HG02763 (cell line): ENCODE data around the gene JAKMIP1.
"Not testable (repeated sequence)": the region's sequence is repeated elsewhere in the genome, so short reads cannot be mapped to it uniquely, and the experiment has no call there.

Experiments
- ATAC-seq: cut with Tn5 transposase; IDR thresholded peaks from one replicate; pipeline ENCODE4 v1.9.1; 2021; ENCODE audit warnings: mild to moderate bottlenecking, moderate library complexity; ENCODE audit not compliant: unreplicated experiment

The JAKMIP1 gene

DNA sequence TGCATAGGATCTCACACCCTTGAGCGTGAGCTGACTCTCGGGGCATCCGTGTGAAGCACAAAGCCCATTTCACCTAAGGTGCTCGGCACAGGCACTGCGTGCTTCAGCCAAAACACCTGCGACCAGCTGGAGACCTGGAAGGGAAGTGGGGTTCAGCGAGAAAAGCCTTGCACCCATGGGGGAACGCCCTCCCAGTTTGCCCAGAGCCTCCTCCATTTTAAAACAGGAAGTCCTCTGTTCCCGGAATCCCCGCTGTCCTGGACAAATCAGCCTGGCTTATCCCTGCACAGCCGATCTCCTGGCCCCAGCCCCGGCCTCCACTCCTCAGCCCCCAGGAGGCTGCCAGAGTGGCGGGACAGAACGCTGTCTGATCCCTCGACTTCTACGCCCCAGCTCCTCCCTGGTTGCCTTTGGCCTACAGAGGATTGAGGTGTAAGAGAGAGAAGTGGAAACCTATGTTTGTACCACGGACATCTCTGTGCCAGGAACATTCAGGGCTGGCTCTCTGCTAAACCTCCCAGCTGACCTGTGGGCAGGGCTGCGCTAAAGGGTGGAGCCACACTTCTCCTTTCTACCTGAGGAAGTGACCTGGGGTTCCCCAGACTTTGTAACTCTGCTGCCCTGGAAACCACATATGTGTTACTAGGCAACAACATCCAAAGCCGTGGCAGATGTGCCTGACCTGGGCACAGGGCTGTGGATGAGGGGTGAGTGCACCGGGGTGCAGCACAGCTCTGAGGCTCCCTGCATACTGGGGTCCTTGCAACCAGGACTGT is 178.3 kb downstream of the JAKMIP1 start:
- no peak for ATAC-seq

DNA sequence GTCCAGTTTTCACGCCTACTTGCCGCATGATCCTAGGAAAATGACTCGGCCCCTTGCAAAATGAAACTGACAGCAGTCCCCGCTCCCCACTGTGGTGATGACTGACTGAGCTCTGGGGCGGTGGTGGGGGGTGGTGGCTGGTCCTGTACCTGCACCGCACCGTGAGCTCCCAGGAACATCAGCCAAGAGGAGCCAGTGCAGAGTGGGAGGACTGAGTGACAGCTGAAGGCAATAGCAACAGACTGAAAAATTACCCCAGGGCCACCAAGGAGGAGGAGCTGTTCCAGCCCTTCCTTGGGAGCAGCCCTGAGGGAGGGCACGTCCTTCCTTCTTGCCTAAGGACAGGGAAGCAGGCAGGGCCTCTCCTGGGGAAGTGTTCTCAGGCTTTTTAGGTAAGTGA is 179.7 kb downstream of the JAKMIP1 start:
- ATAC-seq = no peak

DNA sequence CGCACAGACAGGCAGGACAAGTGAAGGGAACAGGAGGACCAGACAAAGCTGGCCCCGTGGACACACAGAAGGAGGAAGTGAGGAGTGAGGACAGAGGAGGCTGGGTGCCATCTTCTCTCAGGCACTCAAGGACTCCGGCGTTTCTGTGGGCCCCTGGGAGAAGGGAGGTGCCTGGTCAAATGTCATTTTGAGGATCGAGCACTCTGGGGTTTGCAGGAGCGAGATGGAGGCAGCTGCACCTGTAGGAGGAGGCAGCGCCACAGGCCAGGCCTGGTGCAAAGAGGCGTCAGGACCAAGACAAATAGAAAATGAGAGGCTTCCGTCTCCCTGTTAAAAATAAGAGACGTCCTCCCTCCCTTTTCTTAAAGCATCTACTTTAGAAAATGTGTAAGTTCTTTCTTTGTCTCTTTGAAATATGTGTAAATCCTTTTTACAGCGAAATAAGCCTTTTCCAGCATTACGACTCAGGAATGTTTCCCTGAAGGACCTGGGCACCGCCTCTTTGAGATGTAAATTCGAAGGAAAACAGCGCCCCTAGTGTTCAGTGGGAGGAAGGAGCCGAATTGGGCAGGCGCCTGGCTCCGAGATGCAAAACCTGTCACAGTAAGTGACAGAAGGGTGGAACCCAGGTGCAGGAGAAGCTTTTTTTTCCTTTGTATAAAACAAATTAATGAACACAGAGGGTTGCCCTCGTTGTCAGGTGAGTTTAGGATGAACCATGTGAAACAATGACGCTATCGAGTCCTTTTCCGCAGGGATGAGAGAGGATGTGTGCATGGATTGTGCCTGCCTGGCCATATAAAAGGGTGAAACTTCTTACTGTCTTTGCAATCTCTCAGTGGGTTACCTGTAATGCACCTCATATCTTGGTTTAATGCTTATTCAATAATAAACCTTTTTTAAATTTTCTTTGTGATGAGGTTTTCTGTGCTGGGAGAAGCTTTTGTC is 180.8 kb downstream of the JAKMIP1 start:
- no peak for ATAC-seq

DNA sequence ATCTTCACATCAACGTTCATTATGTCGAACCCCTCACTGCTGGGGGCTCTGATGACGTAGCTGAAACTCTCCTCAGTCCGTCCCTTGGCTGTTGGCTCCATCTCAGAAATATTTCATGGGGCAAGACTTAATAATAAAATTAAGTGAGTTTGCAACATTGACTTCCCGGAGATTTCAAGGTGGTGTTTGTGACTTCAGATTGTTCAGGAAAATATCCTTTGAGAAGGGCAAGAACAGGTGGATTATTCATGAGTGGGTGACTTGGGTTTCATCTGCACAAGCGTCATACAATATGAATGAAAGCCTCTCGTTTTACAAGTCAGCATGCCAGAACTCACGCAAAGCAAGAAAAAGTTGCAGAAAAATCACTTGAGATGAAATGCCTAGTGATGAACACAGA is 182.0 kb downstream of the JAKMIP1 start, which contains the start of gene C4orf50:
TSS of gene C4orf50 (minus strand) at position 101 of the 400 bp plus-strand sequence.
- ATAC-seq = no peak

DNA sequence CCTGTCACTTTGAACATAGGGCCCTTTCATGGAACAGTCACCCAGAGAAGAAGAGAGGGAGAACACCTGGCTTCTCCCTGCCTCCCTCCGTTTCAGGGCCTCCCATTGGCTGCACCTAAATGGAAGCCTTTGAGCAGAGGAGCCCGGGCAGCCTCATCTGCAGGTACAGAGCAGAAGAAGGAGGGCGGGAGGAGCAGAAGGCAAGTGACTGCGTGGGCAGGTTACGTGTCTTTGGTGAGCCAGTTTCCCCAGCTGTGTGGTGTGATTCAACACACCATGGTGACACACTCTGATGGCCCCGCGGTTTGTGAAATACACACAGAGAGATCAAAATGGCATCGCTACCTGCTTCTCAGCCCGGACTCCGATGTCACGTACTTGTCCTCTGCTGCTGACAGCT is 182.5 kb downstream of the JAKMIP1 start:
- no peak for ATAC-seq

DNA sequence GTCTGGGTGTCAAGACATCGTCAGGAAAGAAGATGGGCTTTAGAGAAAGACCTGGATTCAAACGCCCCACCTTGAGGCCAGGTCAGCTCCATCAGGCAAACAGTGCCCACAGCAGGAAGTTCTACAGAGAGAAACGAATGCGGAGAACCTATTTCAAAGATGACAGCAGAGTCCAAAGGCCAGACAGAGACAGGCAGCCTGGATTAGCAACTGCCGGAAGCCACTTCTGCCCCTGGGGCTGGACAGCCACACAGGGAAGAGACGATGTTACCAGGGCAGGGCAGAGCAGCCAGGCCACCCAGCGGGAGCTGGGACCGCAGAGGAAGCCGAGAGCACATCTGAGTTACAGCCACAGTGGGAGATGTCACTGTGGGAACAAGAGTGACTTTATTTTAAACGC is 183.3 kb downstream of the JAKMIP1 start:
- ATAC-seq = no peak

DNA sequence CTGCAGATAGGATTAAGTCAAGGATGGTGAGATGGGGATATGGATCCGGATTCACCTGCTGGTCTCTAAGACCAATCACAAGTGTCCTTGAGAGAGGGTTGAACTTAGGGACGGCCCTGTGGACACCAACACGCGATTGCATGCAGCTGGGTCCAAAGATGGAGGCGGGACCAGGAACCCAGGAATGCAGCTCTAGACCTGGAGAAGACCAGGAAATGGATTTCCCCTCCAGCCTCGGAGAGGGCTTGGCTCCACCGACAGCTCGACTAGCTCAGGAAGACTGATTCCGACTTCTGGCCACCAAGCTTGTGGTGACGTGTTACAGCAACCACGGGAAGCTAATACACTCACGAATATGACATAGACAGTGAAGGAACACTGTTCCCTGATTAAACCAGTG is 186.8 kb downstream of the JAKMIP1 start:
- no peak for ATAC-seq

DNA sequence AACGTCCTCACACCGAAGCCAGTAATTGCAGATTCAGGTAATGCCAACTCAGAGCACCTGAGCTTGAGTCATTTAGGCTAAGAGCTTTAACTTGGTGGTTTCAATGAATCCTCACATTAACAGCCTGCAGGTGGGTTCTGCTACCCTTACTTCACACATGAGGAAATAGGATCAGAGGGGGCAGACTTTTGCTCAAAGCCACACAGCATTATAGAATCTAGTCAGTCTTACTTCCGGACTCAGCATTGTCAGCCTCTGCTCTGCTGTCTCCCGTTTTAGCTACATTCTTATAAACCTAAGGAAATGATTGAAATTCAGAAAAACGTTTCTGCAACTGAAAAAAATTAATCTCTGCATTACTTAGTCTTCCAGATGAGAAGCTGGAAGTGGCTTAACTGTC is 188.1 kb downstream of the JAKMIP1 start:
- no peak for ATAC-seq

DNA sequence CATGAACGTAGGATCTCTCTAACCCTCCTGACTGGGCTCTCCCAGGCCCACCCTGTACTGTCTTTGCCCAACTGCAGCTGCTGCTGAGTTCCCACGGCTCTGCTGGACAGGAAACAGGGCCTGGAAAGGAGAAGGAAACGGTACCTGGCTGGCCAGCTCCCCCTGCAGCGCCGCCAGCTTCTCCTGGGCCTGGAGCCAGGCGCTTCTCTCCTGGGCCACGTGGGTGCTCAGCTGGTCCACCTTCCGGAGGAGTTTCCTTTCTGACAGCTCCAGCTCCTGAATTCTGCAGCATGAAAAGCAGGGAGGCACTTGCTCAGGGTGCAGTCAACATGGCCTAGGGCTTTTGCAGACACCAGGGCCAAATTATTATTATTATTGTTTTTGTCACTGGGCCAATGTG is 188.7 kb downstream of the JAKMIP1 start:
- ATAC-seq = no peak

DNA sequence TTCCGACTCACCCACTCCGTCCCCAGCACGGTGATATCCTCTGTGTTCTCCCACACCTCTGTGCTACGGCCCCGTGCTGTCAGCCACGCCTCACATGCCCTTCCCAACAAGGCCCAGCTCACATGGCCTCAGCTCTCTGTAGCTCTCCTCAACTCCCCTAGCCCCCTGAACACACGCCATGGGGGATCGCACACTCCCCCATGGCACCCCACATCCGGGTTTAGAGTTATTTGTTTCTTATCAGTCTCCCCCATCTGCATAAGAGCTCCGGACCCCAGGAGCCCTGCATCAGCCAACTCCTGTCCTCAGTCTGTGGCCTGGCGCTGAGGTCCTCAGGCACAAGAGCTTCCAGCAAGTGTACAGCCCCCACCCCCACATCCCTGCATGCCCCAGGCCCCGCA is 189.1 kb downstream of the JAKMIP1 start:
- ATAC-seq = no peak

DNA sequence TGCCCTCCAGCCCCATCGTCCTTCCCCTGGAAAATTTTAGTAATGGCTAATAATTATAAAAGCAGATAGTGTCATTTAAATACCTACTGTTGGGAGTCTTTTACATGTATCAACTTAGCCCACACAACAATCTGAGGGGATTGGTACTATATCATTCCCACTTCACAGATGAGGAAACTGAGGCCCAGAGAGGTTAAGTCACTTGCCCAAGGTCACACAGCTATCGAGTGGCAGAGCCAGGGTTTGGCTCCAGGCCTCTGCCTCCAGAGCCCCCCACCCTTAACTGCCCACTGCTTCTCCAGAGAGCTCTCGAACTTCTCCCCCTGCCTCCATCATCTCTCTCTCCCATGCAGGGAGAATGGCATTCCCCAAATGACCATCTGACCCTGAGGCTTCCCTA is 189.6 kb downstream of the JAKMIP1 start:
- ATAC-seq = no peak

DNA sequence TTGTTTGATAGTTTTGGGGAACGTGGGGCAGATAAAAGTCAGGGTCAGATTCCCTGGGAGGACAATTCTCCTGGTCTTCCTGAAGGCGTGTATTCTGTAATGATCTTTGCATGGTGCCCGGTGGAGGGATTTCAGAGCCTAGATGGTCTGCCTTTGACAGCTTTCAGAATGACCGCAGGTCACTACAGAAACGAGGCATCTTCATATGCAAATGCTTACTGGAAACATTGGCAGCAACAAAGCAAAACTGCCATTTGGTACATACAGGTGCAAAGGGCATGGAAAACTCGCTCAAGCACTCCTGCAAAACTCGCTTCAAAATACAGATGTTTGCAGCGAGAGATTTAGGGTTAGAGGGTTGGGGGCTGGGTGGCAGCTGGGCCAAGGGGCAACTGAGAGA is 190.9 kb downstream of the JAKMIP1 start:
- no peak for ATAC-seq

DNA sequence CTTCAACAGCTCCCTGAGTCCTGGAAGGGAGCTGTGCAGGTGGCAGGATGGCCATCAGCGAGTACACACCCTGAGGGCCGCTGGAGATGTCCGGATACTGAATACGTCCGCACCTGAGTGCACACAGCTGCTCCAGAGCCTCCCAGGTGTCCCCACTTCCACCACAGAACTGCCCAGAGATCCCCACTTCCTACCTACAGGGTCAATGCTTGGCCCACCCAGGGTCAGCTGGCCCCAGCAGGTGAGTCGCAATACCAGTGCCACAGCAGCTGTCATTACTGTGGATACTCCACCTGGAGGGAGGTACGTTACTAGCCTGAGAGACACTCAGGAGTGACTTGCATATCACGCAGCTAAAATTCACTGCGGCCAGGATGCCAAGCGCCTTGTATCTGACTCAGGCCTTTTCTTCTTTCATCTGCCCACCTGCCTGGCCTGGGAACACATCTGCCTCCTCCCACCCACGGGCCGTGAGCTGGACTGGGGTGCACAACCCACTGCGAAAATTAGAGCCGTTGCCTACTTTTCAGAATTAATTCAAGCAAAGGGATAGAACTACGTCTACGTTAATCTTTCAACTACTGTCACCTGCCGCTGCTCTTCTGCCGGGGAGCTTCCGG is 191.5 kb downstream of the JAKMIP1 start:
- ATAC-seq = no peak

DNA sequence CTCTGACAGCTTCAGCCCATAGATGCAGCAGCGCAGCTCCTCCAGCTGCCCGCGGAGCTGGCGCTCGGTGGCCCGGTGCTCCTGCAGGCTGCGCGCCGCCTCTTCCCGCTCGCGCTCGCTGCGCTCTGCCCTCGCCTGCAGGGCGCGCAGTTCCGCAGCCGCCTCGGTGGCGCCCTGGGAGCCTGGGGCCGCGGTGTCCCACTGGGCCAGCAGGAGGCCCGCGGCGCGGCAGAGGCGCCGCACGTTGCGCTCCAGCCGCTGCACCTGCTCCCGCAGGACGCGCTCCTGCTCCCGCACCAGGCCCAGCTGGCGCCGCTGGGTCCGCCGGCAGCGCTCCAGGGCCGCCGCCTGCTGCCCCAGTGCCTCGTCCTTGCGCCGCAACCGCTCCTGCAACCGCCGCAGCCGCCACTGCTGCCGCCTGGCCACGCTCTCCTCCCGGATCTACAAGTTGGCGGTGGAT is 192.2 kb downstream of the JAKMIP1 start:
- ATAC-seq = no peak

DNA sequence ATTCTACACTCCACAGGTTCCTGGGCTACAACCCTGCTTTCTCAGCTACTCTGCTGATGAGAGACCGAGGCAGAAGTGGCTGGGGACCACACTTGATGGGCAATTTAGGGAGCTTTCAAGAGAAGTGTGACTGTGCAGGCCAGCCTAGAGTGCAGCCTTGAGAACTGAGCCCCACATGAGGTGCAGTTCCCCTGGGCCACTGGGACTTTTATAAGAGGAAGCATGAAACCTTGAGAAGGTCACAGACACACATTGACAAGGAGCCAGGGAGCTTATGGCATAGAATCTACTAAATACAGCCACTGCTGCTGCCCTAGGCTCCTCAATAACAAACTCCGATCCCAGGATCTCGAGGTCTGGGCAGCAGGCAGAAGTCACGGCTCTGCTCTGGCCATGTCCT is 195.2 kb downstream of the JAKMIP1 start:
- no peak for ATAC-seq

DNA sequence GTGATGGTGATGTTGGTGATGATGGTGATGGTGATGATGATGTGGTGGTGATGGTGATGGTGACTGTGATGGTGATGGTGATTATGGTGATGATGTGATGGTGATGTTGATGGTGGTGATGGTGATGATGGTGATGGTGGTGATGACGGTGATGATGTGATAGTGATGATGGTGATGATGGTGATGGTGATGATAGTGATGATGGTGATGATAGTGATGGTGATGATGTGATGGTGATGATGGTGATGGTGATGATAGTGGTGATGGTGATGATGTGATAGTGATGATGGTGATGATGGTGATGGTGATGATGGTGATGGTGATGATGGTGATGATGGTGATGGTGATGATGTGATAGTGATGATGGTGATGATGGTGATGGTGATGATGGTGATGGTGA is 196.9 kb downstream of the JAKMIP1 start:
- ATAC-seq = not testable (repeated sequence)

DNA sequence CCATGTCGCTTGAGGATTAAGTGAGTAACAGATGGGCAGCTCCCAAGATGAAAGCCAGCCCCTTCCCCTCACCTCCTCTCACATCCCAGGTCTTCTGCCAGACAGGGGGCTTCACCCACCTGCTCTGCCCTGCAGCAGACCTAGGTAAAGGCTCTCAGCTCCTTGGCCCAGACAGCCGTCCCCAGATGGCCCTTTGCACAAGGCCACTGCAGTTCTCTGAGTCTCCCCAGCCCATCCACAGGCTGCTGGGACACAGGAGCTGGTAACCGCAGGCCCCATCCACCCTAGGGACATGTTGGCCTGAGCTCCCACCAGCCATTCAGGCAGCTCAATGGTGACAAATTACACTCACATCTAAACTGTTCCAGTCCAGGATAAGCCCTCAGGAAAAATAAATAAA is 197.4 kb downstream of the JAKMIP1 start:
- no peak for ATAC-seq

DNA sequence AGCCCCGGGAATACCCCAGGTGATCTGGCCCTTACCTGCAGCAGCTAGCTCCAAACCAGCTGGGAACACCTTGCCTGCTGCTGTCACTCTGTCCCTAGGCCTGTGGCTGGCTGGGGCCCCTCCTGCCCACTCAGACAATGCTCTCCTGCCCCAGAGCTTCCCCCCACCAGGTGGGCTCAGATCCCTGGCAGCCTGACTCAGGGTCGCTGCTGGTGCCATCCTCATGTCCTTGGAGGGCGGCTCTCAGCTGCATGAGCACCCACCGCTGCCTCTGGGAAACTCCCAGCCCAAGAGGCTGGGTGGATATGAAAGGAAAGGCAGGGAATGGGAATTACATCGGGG is 197.9 kb downstream of the JAKMIP1 start:
- ATAC-seq = no peak

DNA sequence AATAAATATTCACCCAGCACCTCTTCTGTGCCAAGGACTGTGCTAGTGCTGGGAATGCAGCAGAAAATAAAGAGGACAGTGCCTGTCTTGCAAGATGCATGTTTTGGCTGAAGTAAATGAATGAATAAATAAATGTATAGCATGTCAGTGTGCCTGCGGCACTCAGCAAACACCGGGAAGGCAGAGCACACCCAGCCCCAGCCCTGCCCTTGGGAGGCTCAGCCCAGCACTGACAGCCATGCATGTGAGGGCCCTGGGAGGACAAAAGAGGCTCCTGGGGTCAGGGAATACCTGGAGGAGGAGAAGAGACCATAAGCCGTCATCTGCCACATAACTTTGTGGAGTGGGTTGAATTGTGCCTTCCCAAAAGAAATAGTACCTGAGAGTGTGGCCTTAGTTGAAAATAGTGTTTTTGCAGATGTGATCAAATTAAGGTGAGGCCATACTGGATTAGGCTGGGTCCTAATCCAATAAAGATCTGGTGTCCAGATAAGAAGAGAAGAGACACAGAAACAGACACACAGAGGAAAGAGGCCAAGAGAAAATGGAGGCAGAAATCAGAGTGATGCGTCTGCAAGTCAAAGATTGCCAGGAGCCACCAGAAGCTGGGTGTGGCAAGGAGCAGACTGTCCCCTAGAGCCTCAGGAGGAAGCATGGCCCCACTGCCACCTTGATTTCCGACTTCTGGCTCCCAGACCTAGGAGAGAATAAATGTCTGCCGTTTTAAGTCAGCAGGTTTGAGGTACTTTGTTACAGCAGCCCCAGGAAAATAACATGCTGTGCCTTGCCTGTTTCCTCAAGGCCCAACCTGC is 198.5 kb downstream of the JAKMIP1 start:
- no peak for ATAC-seq

DNA sequence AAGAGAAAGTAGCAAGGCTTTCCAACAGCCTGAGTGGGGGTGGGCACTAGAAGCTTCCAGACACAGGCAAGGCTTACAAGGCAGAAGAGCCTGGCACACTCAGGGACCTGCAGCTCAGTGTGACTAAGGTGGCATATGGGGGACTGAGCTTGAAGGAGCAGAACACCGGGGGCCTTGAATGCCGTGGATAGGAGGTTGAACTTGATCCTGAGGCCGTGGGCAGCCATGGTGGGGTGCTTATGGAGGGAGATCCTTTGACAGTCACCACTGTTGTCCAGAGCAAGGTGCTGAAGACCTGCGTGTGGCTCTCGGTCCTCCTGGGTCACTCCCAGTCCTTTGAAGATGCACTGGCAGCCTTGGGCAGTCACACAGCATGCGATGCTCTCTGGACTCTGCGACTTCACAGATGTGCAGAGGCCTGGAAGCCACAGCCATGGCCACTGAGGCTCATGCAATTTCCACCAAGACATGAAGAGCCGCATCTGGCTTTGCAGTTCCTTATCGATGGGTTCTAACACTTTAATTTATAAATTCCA is 200.5 kb downstream of the JAKMIP1 start:
- ATAC-seq = no peak
